Chondrocyte (in vitro differentiated cells): ENCODE results near the gene SRD5A2. TPM values are rescaled to one million over a fixed set of nuclear protein-coding genes. Genes with fewer than 3 reads are reported as not detected.

ENCODE experiments used
- DNase-seq: peaks from one replicate; pipeline ENCODE4 v3.0.0; 2021; ENCODE audit warnings: mixed read lengths, low spot score
- H3K27ac Mint-ChIP-seq: one replicate; pipeline ENCODE4 v1.8.0; 2021; ENCODE audit warnings: mild to moderate bottlenecking, moderate library complexity, mixed read lengths; ENCODE audit not compliant: unreplicated experiment
- H3K27me3 Mint-ChIP-seq: 2 replicates; pipeline ENCODE4 v1.8.0; 2021; ENCODE audit warnings: low read depth, mixed read lengths
- H3K36me3 Mint-ChIP-seq: 2 replicates; pipeline ENCODE4 v1.8.0; 2021; ENCODE audit warnings: low read depth, mixed read lengths
- H3K4me1 Mint-ChIP-seq: 2 replicates; pipeline ENCODE4 v1.8.0; 2021; ENCODE audit warnings: low read depth, mild to moderate bottlenecking, mixed read lengths
- H3K4me3 Mint-ChIP-seq: one replicate; pipeline ENCODE4 v1.8.0; 2021; ENCODE audit warnings: mild to moderate bottlenecking, moderate library complexity, mixed read lengths; ENCODE audit not compliant: unreplicated experiment
- H3K9me3 Mint-ChIP-seq: 2 replicates; pipeline ENCODE4 v1.8.0; 2021; ENCODE audit warnings: low read depth, mixed read lengths
- CTCF ChIP-seq: fragments of 200-600 bp; sonication (generic); IDR thresholded peaks from 2 replicates; pipeline ENCODE4 v1.5.0; 2021; ENCODE audit warnings: antibody characterized with exemption, mild to moderate bottlenecking, moderate library complexity
- long read RNA-seq: library from polyadenylated mRNA; stranded (forward); transcript quantifications from one replicate; pipeline ENCODE4 v2.0.0, GENCODE V29; 2021
- total RNA-seq: library from RNA; stranded (reverse); gene quantifications from 3 replicates; pipeline ENCODE4 v1.2.1, GENCODE V29; 2021

The SRD5A2 gene
- total RNA-seq, result not detected in 3 replicates
- long read RNA-seq, result 0 reads

DNA sequence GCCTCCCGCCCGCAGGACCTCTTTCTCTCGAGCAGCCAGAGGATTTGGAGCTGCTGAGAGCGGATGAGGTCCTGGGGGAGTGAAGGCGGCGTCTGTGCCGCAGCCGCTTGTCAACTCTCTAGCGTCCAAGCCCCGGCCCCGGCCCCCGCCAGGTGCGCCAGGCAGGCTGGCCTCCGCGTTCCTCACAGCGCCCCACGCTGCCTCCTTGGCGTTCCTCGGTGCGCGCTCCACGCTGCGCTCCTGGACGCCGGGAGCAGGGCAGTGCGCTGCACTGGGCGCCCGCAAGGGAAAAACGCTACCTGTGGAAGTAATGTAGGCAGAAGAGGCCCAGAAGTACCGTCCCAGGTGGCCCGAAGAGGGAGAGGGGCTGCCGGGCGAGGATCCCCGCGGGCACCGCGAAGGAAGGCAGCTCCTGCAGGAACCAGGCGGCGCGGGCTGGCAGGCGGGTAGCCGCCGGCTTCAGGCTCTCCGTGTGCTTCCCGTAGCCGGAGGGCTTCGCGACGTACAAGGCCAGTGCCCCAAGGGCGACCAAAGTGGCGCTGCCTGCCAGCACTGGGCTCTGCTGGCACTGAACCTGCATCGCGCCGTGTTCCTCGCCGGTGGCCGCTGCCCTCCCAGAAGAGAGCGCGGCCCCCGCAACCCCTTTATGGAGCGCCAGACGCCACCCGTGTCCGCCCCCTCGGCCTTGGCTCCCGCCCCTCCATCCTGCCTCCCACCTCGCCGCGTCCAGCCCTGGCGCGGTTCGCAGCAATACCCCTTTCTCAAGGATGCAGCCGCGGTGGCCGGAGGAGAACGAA, at the start of gene SRD5A2:
Gene SRD5A2 (minus strand): TSS at position 618 of the 797 bp plus-strand sequence. CDS start 38 bp downstream, at position 580.
- peaks cover 3% of the 10 kb centered on the region for H3K36me3 Mint-ChIP-seq

DNA sequence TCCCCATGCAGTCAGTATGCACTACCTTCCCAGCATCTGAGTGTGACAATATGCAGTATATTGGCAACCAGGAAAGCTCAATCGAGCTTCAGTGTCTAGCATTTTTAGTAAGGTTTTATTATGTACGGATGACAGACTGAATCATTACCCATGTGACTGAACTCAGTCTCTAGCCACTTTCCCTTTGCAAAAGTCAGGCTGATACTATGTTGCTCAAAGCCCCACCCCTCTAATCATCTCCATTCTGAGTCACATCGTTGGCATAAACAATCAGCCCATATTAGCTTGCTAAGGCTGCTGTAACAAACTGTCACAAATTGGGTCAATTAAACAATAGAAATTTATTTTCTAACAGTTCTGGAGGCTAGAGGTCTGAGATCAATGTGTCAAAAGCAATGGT, 25.8 kb upstream of the SRD5A2 start:
- Mint-ChIP-seq H3K9me3 (peaks cover 40% of the 10 kb centered on the region), H3K27ac (no peak overlapping the region)
- TF ChIP-seq CTCF, result no peak

More for the DNA sequence above, at the start of gene SRD5A2:
- Mint-ChIP-seq H3K9me3 (peaks cover 9% of the 10 kb centered on the region), H3K4me1 (no peaks in the 10 kb centered on the region), H3K27ac (no peak within 1 kb of the TSS), H3K4me3 (no peak within 1 kb of the TSS), H3K27me3 (peaks cover 49% of the 10 kb centered on the region)
- TF ChIP-seq CTCF, result no peak
- peak; percentile 67 for DNase-seq

GRCh38 chr2:31598694-31599093, 18.0 kb upstream of the SRD5A2 start:
- no peak for TF ChIP-seq CTCF
- peaks cover 2% of the 10 kb centered on the region for H3K36me3 Mint-ChIP-seq
- peaks cover 57% of the 10 kb centered on the region for H3K9me3 Mint-ChIP-seq
- H3K4me3 Mint-ChIP-seq, result no peak overlapping the region
- H3K27ac Mint-ChIP-seq, result no peak overlapping the region
- no peak for DNase-seq
- no peaks in the 10 kb centered on the region for H3K4me1 Mint-ChIP-seq
- no peaks in the 10 kb centered on the region for H3K27me3 Mint-ChIP-seq

More for the DNA sequence above, 25.8 kb upstream of the SRD5A2 start:
- Mint-ChIP-seq H3K27me3 (no peaks in the 10 kb centered on the region), H3K36me3 (no peaks in the 10 kb centered on the region), H3K4me1 (no peaks in the 10 kb centered on the region), H3K4me3 (no peak overlapping the region)
- no peak for DNase-seq

DNA sequence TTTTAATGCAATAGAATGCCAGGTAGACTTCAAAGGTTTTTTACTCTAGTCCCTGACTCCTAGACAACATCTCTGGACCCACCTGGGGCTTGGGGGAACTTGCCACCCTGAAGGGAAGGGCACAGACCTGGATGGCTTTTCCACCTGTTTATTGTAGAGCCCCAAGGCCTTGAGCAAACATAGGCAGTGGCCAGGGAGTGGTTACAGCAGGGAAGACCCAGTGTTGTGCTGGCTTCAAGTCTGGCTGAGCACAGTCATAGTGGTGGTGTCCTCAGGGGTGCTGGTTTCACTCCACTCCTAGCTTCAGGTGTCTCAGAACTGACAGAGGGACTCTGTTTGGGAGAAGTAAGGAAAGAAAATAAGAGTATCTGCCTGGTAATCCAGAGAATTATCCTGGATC, 5.5 kb upstream of the SRD5A2 start:
- no peak overlapping the region for H3K27ac Mint-ChIP-seq
- no peaks in the 10 kb centered on the region for H3K4me1 Mint-ChIP-seq

More for the DNA sequence above, 5.5 kb upstream of the SRD5A2 start:
- peaks cover 18% of the 10 kb centered on the region for H3K27me3 Mint-ChIP-seq
- H3K9me3 Mint-ChIP-seq, result peaks cover 2% of the 10 kb centered on the region
- peaks cover 3% of the 10 kb centered on the region for H3K36me3 Mint-ChIP-seq
- TF ChIP-seq CTCF, result no peak
- no peak overlapping the region for H3K4me3 Mint-ChIP-seq
- no peak for DNase-seq
